ENCODE measurements around the gene CCDC188.

Gene CCDC188

DNA sequence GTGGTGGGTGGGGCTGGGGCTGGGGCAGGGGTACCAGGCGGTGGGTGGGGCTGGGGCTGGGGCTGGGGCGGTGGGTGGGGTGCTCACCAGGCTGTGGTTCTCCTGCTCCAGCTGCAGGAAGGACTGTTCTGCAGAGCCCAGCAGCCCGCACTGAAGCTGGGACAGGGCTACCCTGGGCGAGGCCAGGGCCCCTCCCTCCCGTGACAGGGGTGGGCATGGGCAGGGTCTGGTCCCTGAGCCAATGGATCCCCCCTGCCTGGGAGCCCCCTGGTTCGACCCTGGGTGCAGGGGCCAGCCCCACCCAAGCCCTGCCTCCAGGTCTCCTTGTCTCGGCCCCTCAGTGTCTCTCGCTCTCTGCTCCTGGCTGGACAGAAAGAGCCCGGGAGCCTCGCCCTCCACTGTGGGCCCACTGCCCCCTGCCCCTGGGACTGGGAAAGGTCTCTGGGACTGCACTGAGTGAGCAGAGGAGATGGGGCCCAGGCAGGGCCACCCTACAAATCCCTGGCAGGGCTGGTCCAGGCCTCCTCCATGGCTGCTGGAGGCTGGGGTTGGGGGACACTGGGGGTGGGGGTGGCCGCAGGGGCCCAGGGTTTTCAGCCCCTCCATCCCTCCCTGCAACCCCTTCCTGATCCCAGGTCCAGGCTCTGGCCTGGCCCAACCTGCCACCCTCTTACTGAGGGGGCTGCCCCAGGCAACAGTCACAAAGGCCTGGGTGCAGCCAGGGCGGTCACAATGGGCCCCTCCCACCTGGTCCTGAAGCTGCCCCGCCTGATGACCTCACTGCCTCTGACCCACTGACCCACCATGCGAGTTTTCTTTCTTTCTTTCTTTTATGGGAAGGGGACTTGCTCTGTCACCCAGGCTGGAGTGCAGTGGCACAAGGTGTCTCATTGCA, at the start of gene CCDC188:
Gene CCDC188, minus strand, starts transcription at position 675 of the 895 bp plus-strand sequence. Its CDS starts 69 bp downstream, at position 606.
- no peaks in the 10 kb centered on the region for H3K4me1 ChIP-seq (ENCODE audit: control insufficient read depth, insufficient read depth, low read length)
- H3K27me3 ChIP-seq (ENCODE audit: control insufficient read depth, insufficient read depth, low read length), result no peaks in the 10 kb centered on the region
- H3K9me3 ChIP-seq (ENCODE audit: control insufficient read depth, low read length), result no peaks in the 10 kb centered on the region
- no peak within 1 kb of the TSS for H3K4me3 ChIP-seq (ENCODE audit: low read length)
- H3K36me3 ChIP-seq (ENCODE audit: control insufficient read depth, insufficient read depth, low read length), result no peaks in the 10 kb centered on the region
- H3K9ac ChIP-seq (ENCODE audit: low read length), result no peak within 1 kb of the TSS

DNA sequence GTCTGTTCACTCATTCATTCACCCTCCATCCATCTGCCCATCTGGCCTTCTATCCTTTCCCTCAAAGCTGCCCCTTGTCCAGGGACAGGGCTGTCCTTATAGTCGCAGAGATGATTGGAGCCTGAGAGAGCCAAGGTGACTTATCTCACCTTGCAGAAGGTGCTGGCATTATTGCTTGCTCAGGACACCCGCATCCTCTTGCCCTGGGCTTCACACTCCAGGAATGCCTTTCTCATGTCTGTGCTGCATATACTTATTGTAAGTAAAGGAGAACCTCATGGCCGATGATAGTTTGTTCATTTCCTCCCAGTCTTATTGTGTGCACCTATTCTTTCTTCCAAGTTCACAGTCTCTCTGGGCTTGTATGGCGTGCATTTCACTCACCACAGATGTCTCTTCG, 49.1 kb upstream of the CCDC188 start:
- Histone ChIP-seq H3K9ac (ENCODE audit: low read length) (no peak overlapping the region), H3K36me3 (ENCODE audit: control insufficient read depth, insufficient read depth, low read length) (no peaks in the 10 kb centered on the region), H3K27me3 (ENCODE audit: control insufficient read depth, insufficient read depth, low read length) (no peaks in the 10 kb centered on the region), H3K9me3 (ENCODE audit: control insufficient read depth, low read length) (no peaks in the 10 kb centered on the region), H3K4me1 (ENCODE audit: control insufficient read depth, insufficient read depth, low read length) (peaks cover 23% of the 10 kb centered on the region), H3K4me3 (ENCODE audit: low read length) (no peak overlapping the region)

GRCh38 chr22:20199413-20199842, 48.6 kb upstream of the CCDC188 start:
- H3K4me1 ChIP-seq (ENCODE audit: control insufficient read depth, insufficient read depth, low read length), result peaks cover 18% of the 10 kb centered on the region
- no peak overlapping the region for H3K4me3 ChIP-seq (ENCODE audit: low read length)
- no peak overlapping the region for H3K9ac ChIP-seq (ENCODE audit: low read length)

GRCh38 chr22:20198557-20199319, 47.9 kb upstream of the CCDC188 start:
- no peaks in the 10 kb centered on the region for H3K36me3 ChIP-seq (ENCODE audit: control insufficient read depth, insufficient read depth, low read length)
- H3K4me3 ChIP-seq (ENCODE audit: low read length), result no peak overlapping the region
- H3K9me3 ChIP-seq (ENCODE audit: control insufficient read depth, low read length), result no peaks in the 10 kb centered on the region
- H3K27me3 ChIP-seq (ENCODE audit: control insufficient read depth, insufficient read depth, low read length), result no peaks in the 10 kb centered on the region
- peaks cover 12% of the 10 kb centered on the region for H3K4me1 ChIP-seq (ENCODE audit: control insufficient read depth, insufficient read depth, low read length)
- no peak overlapping the region for H3K9ac ChIP-seq (ENCODE audit: low read length)

More at GRCh38 chr22:20199413-20199842, 48.6 kb upstream of the CCDC188 start:
- no peaks in the 10 kb centered on the region for H3K9me3 ChIP-seq (ENCODE audit: control insufficient read depth, low read length)
- H3K36me3 ChIP-seq (ENCODE audit: control insufficient read depth, insufficient read depth, low read length), result no peaks in the 10 kb centered on the region
- no peaks in the 10 kb centered on the region for H3K27me3 ChIP-seq (ENCODE audit: control insufficient read depth, insufficient read depth, low read length)

GRCh38 chr22:20197407-20198030, 46.7 kb upstream of the CCDC188 start:
- H3K36me3 ChIP-seq (ENCODE audit: control insufficient read depth, insufficient read depth, low read length), result no peaks in the 10 kb centered on the region
- no peak overlapping the region for H3K9ac ChIP-seq (ENCODE audit: low read length)
- no peak overlapping the region for H3K4me3 ChIP-seq (ENCODE audit: low read length)
- H3K27me3 ChIP-seq (ENCODE audit: control insufficient read depth, insufficient read depth, low read length), result no peaks in the 10 kb centered on the region
- no peaks in the 10 kb centered on the region for H3K9me3 ChIP-seq (ENCODE audit: control insufficient read depth, low read length)
- H3K4me1 ChIP-seq (ENCODE audit: control insufficient read depth, insufficient read depth, low read length), result no peaks in the 10 kb centered on the region

- H3K4me3 ChIP-seq (ENCODE audit: low read length), result no peak overlapping the region
- H3K9me3 ChIP-seq (ENCODE audit: control insufficient read depth, low read length), result no peaks in the 10 kb centered on the region
- no peaks in the 10 kb centered on the region for H3K36me3 ChIP-seq (ENCODE audit: control insufficient read depth, insufficient read depth, low read length)
- no peak overlapping the region for H3K9ac ChIP-seq (ENCODE audit: low read length)
- no peaks in the 10 kb centered on the region for H3K4me1 ChIP-seq (ENCODE audit: control insufficient read depth, insufficient read depth, low read length)
- no peaks in the 10 kb centered on the region for H3K27me3 ChIP-seq (ENCODE audit: control insufficient read depth, insufficient read depth, low read length)
These were observed 45.4 kb upstream of the CCDC188 start for GRCh38 chr22:20196094-20196842.

- Histone ChIP-seq H3K36me3 (ENCODE audit: control insufficient read depth, insufficient read depth, low read length) (no peaks in the 10 kb centered on the region), H3K9me3 (ENCODE audit: control insufficient read depth, low read length) (no peaks in the 10 kb centered on the region), H3K27me3 (ENCODE audit: control insufficient read depth, insufficient read depth, low read length) (no peaks in the 10 kb centered on the region), H3K4me3 (ENCODE audit: low read length) (no peak overlapping the region), H3K4me1 (ENCODE audit: control insufficient read depth, insufficient read depth, low read length) (no peaks in the 10 kb centered on the region), H3K9ac (ENCODE audit: low read length) (no peak overlapping the region)
These were observed 44.1 kb upstream of the CCDC188 start for GRCh38 chr22:20194681-20195593.

- H3K4me3 ChIP-seq (ENCODE audit: low read length), result no peak overlapping the region
- no peaks in the 10 kb centered on the region for H3K36me3 ChIP-seq (ENCODE audit: control insufficient read depth, insufficient read depth, low read length)
- H3K9ac ChIP-seq (ENCODE audit: low read length), result no peak overlapping the region
- no peaks in the 10 kb centered on the region for H3K9me3 ChIP-seq (ENCODE audit: control insufficient read depth, low read length)
- no peaks in the 10 kb centered on the region for H3K27me3 ChIP-seq (ENCODE audit: control insufficient read depth, insufficient read depth, low read length)
- no peaks in the 10 kb centered on the region for H3K4me1 ChIP-seq (ENCODE audit: control insufficient read depth, insufficient read depth, low read length)
These were observed 43.1 kb upstream of the CCDC188 start for GRCh38 chr22:20193761-20194494.

GRCh38 chr22:20192972-20193760, 42.3 kb upstream of the CCDC188 start:
- H3K4me1 ChIP-seq (ENCODE audit: control insufficient read depth, insufficient read depth, low read length), result no peaks in the 10 kb centered on the region
- no peak overlapping the region for H3K4me3 ChIP-seq (ENCODE audit: low read length)
- no peak overlapping the region for H3K9ac ChIP-seq (ENCODE audit: low read length)
- H3K27me3 ChIP-seq (ENCODE audit: control insufficient read depth, insufficient read depth, low read length), result no peaks in the 10 kb centered on the region
- no peaks in the 10 kb centered on the region for H3K36me3 ChIP-seq (ENCODE audit: control insufficient read depth, insufficient read depth, low read length)
- H3K9me3 ChIP-seq (ENCODE audit: control insufficient read depth, low read length), result no peaks in the 10 kb centered on the region

Data from mucosa of stomach (tissue), 1 donor.